ENCODE data around the gene HYLS1.

- TF ChIP-seq CTCF (IDR thresholded peaks at IDR 0.05) (no peak), POLR2A (IDR thresholded peaks at IDR 0.05) (no peak)
Observed at GRCh38 chr11:125941267-125941618, 53.8 kb downstream of the HYLS1 start.

Data from Peyer's patch (tissue), 4 donors.